Left lung (tissue), 10 donors: Measurements from ENCODE around the gene SPEM1. TPM values are rescaled to one million over a fixed set of nuclear protein-coding genes. Genes with fewer than 3 reads are reported as not detected.

Experiments used
- ATAC-seq: fragments of 200-7000 bp; cut with Tn5 transposase; one replicate; pipeline ENCODE4 v1.9.1; 2020; ENCODE audit warnings: moderate library complexity
- DNase-seq, 4 donors: peaks; one replicate each; pipeline ENCODE4 v3.0.0-alpha.2; 2013 to 2020
- H3K27ac ChIP-seq, 2 donors: fragments of 200-600 bp; sonication (generic) in 1 of 2; one replicate each; pipeline versions ENCODE4 v1.5.0 to v1.8.0; 2020 to 2021
- H3K27me3 ChIP-seq, 2 donors: fragments of 200-600 bp; sonication (generic) in 1 of 2; one replicate each; pipeline versions ENCODE4 v1.5.0 to v1.8.0; 2020 to 2021
- H3K36me3 ChIP-seq, 2 donors: fragments of 200-600 bp; sonication (generic) in 1 of 2; one replicate each; pipeline versions ENCODE4 v1.5.0 to v1.8.0; 2020 to 2021
- H3K4me1 ChIP-seq, 2 donors: fragments of 200-600 bp; one replicate each; pipeline ENCODE4 v1.8.0; 2021
- H3K4me3 ChIP-seq, 2 donors: fragments of 200-600 bp; sonication (generic) in 1 of 2; one replicate each; pipeline versions ENCODE4 v1.5.0 to v1.8.0; 2020 to 2021; ENCODE audit warnings: mild to moderate bottlenecking in 1 of 2
- H3K9me3 ChIP-seq, 2 donors: fragments of 200-600 bp; sonication (generic) in 1 of 2; one replicate each; pipeline versions ENCODE4 v1.5.0 to v1.8.0; 2020 to 2021
- CTCF ChIP-seq, 2 donors: fragments of 200-600 bp; sonication (generic) in 1 of 2; IDR thresholded peaks; one replicate each; pipeline versions ENCODE4 v1.5.0 to v1.8.0; 2021; ENCODE audit warnings: antibody characterized with exemption in 2 of 2
- intact Hi-C, 2 donors: fragments of 100-400 bp; cut with DNase I; formaldehyde crosslinking; loops; one replicate each; pipeline versions ENCODE4 v1.11.2 to v1.14.2; 2022
- polyA plus RNA-seq, 6 donors: library from polyadenylated mRNA; unstranded; fragments of 120-200 nt; gene quantifications; one replicate each; pipeline ENCODE4 v1.2.1, GENCODE V29; 2013; ENCODE audit not compliant: insufficient read length in 6 of 6
- total RNA-seq, 2 donors: library from RNA; stranded (reverse); fragmentation: NEBNext Ultra II Directional; extraction: Animal tissue kit (Norgen Biotek cat#: 25700); gene quantifications; one replicate each; pipeline ENCODE4 v1.2.1, GENCODE V29; 2021
- donor health status: DM: no; HTN: yes; CAD: no.
- donor health status: DM: no; HTN: no; CAD: no.

The SPEM1 gene
- total and polyA plus RNA-seq, 8 donors = not detected

- peak overlapping the region; percentile 14 to 21 for H3K4me3 ChIP-seq
- intact Hi-C loops = no loop called here
- H3K27ac ChIP-seq = no peak overlapping the region
Observed at GRCh38 chr17:7440113-7440833, 20.1 kb downstream of the SPEM1 start.

GRCh38 chr17:7440834-7441195 lies 20.7 kb downstream of the SPEM1 start:
- H3K4me1 ChIP-seq = peaks cover 32 to 63% of the 10 kb centered on the region in 2 donors
- TF ChIP-seq CTCF (IDR thresholded peaks at IDR 0.05) = no peak
- H3K4me3 ChIP-seq = no peak overlapping the region
- no peaks in the 10 kb centered on the region for H3K36me3 ChIP-seq
- DNase-seq (peak in 2 of 4 donors; percentile 58 to 83), ATAC-seq (no peak)
- intact Hi-C loops = no loop called here
- H3K9me3 ChIP-seq = no peaks in the 10 kb centered on the region
- H3K27ac ChIP-seq = no peak overlapping the region
- peaks cover 17 to 67% of the 10 kb centered on the region in 2 donors for H3K27me3 ChIP-seq

More at GRCh38 chr17:7440113-7440833, 20.1 kb downstream of the SPEM1 start:
- no peaks in the 10 kb centered on the region for H3K9me3 ChIP-seq
- H3K4me1 ChIP-seq = peaks cover 32 to 62% of the 10 kb centered on the region in 2 donors
- ATAC-seq (no peak), DNase-seq (peak in 3 of 4 donors; percentile 31 to 84 (median 55))
- no peak for TF ChIP-seq CTCF (IDR thresholded peaks at IDR 0.05)
- H3K36me3 ChIP-seq = no peaks in the 10 kb centered on the region
- peaks cover 17 to 61% of the 10 kb centered on the region in 2 donors for H3K27me3 ChIP-seq

GRCh38 chr17:7441266-7441665 lies 21.1 kb downstream of the SPEM1 start:
- intact Hi-C loops = no loop called here
- DNase-seq (no peak), ATAC-seq (no peak)
- peaks cover 30 to 60% of the 10 kb centered on the region in 2 donors for H3K4me1 ChIP-seq
- H3K27ac ChIP-seq = no peak overlapping the region
- H3K36me3 ChIP-seq = no peaks in the 10 kb centered on the region
- H3K4me3 ChIP-seq = no peak overlapping the region
- H3K9me3 ChIP-seq = no peaks in the 10 kb centered on the region
- peaks cover 17 to 70% of the 10 kb centered on the region in 2 donors for H3K27me3 ChIP-seq
- TF ChIP-seq CTCF (IDR thresholded peaks at IDR 0.05) = no peak

GRCh38 chr17:7442142-7442541 lies 22.0 kb downstream of the SPEM1 start:
- no peak for DNase-seq
- Histone ChIP-seq H3K36me3 (no peaks in the 10 kb centered on the region), H3K4me1 (peaks cover 23 to 55% of the 10 kb centered on the region in 2 donors), H3K4me3 (no peak overlapping the region), H3K9me3 (no peaks in the 10 kb centered on the region), H3K27ac (no peak overlapping the region), H3K27me3 (peaks cover 25 to 79% of the 10 kb centered on the region in 2 donors)
- no peak for ATAC-seq
- intact Hi-C loops = no loop called here
- TF ChIP-seq CTCF (IDR thresholded peaks at IDR 0.05) = no peak

- no peak overlapping the region for H3K27ac ChIP-seq
- H3K9me3 ChIP-seq = no peaks in the 10 kb centered on the region
- peaks cover 25 to 87% of the 10 kb centered on the region in 2 donors for H3K27me3 ChIP-seq
- no peak for TF ChIP-seq CTCF (IDR thresholded peaks at IDR 0.05)
- intact Hi-C loops = no loop called here
- no peak overlapping the region for H3K4me3 ChIP-seq
- H3K4me1 ChIP-seq = peaks cover 17 to 38% of the 10 kb centered on the region in 2 donors
- no peaks in the 10 kb centered on the region for H3K36me3 ChIP-seq
- DNase-seq (no peak), ATAC-seq (no peak)
Observed at GRCh38 chr17:7443499-7444485, 23.7 kb downstream of the SPEM1 start.
